ENCODE data around the gene SPACA4. TPM values are rescaled to one million over a fixed set of nuclear protein-coding genes. Genes with fewer than 3 reads are reported as not detected.
"Not testable (repeated sequence)": the region's sequence is repeated elsewhere in the genome, so short reads cannot be mapped to it uniquely, and the experiment has no call there.

Gene SPACA4, protein sequence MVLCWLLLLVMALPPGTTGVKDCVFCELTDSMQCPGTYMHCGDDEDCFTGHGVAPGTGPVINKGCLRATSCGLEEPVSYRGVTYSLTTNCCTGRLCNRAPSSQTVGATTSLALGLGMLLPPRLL
- polyA plus RNA-seq = not detected

GRCh38 chr19:48606463-48607358 is at the start of gene SPACA4:
TSS of gene SPACA4 (plus strand) at chr19:48606742. CDS start at chr19:48606979, 237 bp downstream.
- H3K27ac Mint-ChIP-seq = no peak within 1 kb of the TSS
- H3K4me1 Mint-ChIP-seq = peaks cover 0 to 5% of the 10 kb centered on the region in 2 donors
- no peaks in the 10 kb centered on the region for H3K36me3 Mint-ChIP-seq
- no peaks in the 10 kb centered on the region for H3K9me3 Mint-ChIP-seq
- H3K4me3 Mint-ChIP-seq = no peak within 1 kb of the TSS
- H3K27me3 Mint-ChIP-seq (ENCODE audit: low read depth in 3 of 3) = peaks cover 0 to 1% (median 0%) of the 10 kb centered on the region in 3 donors
- no peak for DNase-seq

DNA sequence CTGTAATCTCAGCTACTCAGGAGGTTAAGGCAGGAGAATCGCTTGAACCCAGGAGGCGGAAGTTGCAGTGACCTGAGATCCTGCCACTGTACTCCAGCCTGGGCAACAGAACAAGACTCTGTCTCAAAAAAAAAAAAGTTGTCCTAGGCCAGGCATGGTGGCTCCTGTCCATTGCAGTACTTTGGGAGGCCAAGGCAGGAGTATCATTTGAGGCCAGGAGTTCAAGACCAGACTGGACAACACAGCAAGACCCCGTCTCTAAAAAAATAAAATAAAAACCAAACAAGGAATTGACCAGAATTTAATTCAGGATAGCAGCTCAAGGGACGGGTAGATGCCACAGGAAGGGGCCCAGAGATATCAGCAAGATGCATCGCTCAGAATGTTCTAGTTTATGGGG is 49.7 kb upstream of the SPACA4 start:
- Mint-ChIP-seq H3K36me3 (no peaks in the 10 kb centered on the region), H3K9me3 (no peaks in the 10 kb centered on the region), H3K4me3 (no peak overlapping the region), H3K4me1 (peaks cover 0 to 2% of the 10 kb centered on the region in 2 donors), H3K27me3 (ENCODE audit: low read depth in 3 of 3) (peaks cover 2 to 8% (median 2%) of the 10 kb centered on the region in 3 donors), H3K27ac (no peak overlapping the region)
- no peak for DNase-seq

DNA sequence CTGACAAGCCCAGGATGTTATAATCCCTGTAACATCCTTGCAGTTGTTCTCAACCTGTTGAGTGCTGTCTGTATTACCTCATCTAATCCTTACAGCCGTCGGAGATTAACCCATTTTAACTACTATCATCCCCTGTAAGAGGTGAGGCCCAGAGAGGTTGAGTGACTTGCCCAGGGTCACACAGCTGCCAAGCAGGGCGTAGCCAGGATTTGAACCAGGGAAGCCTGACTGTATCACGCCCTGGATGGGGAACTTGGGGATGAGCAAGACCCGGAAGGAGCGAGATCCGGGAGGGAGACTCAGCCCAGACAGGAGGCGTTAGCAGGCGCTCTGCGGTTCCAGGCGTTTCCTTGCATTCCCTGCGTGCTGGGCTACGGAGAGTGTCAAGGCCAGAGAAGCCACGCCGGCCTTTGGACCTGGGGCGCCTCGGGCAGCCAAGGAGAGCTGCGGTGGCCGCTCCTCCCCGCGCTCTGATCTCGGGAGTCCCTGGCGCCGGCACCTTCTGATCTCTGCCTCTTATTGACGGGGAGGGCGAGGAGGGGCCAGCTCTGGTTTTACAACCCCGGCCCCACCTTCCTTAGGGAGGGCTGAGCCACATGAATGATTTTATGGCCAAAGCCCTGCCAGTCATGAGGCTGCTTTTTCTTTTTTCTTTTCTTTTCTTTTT is 48.4 kb upstream of the SPACA4 start:
- no peak for DNase-seq
- Mint-ChIP-seq H3K9me3 (no peaks in the 10 kb centered on the region), H3K4me3 (no peak overlapping the region), H3K4me1 (peaks cover 0 to 2% of the 10 kb centered on the region in 2 donors), H3K27ac (no peak overlapping the region), H3K27me3 (ENCODE audit: low read depth in 3 of 3) (peaks cover 2 to 3% (median 2%) of the 10 kb centered on the region in 3 donors), H3K36me3 (no peaks in the 10 kb centered on the region)

GRCh38 chr19:48560095-48560530 is 46.4 kb upstream of the SPACA4 start:
- Mint-ChIP-seq H3K4me3 (no peak overlapping the region), H3K27ac (no peak overlapping the region), H3K36me3 (no peaks in the 10 kb centered on the region), H3K27me3 (ENCODE audit: low read depth in 3 of 3) (peaks cover 2 to 4% (median 3%) of the 10 kb centered on the region in 3 donors), H3K9me3 (no peaks in the 10 kb centered on the region), H3K4me1 (peaks cover 0 to 2% of the 10 kb centered on the region in 2 donors)
- no peak for DNase-seq

GRCh38 chr19:48561412-48561811 is 45.1 kb upstream of the SPACA4 start:
- no peaks in the 10 kb centered on the region for H3K9me3 Mint-ChIP-seq
- peaks cover 2 to 4% (median 3%) of the 10 kb centered on the region in 3 donors for H3K27me3 Mint-ChIP-seq (ENCODE audit: low read depth in 3 of 3)
- H3K4me1 Mint-ChIP-seq = peaks cover 0 to 2% of the 10 kb centered on the region in 2 donors
- H3K36me3 Mint-ChIP-seq = no peaks in the 10 kb centered on the region
- peak overlapping the region in 1 of 6 donors; percentile 67 for H3K27ac Mint-ChIP-seq
- no peak for DNase-seq
- H3K4me3 Mint-ChIP-seq = no peak overlapping the region

- Mint-ChIP-seq H3K4me3 (no peak overlapping the region), H3K9me3 (no peaks in the 10 kb centered on the region), H3K36me3 (no peaks in the 10 kb centered on the region), H3K27me3 (ENCODE audit: low read depth in 3 of 3) (peaks cover 1 to 4% (median 2%) of the 10 kb centered on the region in 3 donors), H3K4me1 (no peaks in the 10 kb centered on the region), H3K27ac (peak overlapping the region in 1 of 6 donors; percentile 51)
- no peak for DNase-seq
Observed at GRCh38 chr19:48565090-48565489, 41.5 kb upstream of the SPACA4 start.

DNA sequence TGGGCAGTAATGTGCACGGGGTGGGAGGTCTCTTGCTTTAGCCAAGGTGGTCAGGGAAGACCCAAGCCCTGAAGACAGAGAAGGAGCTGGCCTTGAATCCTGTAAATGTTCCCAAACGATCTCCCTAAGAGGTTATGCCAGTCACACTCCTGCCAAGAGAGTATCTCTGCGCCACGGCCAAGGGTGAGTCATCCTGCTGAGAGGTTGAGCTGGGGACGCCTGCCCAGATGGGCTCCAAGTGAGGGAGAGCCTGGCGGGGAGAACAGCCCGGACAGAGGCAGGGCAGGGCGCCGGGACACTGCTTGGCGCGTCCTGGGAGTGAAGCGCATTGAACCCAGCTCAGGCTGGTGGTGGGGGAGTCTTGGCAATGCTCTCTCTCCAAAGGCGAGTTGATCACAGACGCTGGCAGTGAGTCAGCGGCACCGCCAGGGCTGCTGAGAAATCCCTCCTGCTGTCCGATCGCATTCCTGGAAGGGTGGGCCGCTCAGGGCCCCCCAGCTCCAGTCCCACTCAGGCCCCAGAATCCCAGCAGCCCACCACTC is 38.1 kb upstream of the SPACA4 start:
- peaks cover 1 to 8% (median 2%) of the 10 kb centered on the region in 3 donors for H3K27me3 Mint-ChIP-seq (ENCODE audit: low read depth in 3 of 3)
- H3K36me3 Mint-ChIP-seq = no peaks in the 10 kb centered on the region
- no peaks in the 10 kb centered on the region for H3K9me3 Mint-ChIP-seq
- no peaks in the 10 kb centered on the region for H3K4me1 Mint-ChIP-seq
- DNase-seq = no peak
- no peak overlapping the region for H3K4me3 Mint-ChIP-seq
- no peak overlapping the region for H3K27ac Mint-ChIP-seq

DNA sequence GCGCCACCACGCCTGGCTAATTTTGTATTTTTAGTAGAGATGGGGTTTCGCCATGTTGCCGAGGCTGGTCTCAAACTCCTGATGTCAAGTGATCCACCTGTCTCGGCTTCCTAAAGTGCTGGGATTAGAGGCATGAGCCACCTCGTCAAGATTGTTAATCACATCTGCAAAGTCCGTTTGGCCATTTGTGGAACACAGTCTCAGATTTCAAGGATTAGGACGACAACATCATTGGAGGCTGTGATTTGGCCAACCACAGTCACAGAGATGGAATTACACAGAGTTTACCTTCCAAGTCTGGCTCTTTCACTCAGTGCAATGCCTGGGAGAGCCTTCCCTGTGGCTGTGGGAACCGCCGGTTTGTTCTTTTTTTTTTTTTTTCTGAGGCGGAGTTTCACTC is 36.7 kb upstream of the SPACA4 start:
- DNase-seq = no peak
- Mint-ChIP-seq H3K4me1 (no peaks in the 10 kb centered on the region), H3K36me3 (no peaks in the 10 kb centered on the region), H3K9me3 (no peaks in the 10 kb centered on the region), H3K4me3 (no peak overlapping the region), H3K27ac (no peak overlapping the region), H3K27me3 (ENCODE audit: low read depth in 3 of 3) (peaks cover 0 to 8% (median 2%) of the 10 kb centered on the region in 3 donors)

DNA sequence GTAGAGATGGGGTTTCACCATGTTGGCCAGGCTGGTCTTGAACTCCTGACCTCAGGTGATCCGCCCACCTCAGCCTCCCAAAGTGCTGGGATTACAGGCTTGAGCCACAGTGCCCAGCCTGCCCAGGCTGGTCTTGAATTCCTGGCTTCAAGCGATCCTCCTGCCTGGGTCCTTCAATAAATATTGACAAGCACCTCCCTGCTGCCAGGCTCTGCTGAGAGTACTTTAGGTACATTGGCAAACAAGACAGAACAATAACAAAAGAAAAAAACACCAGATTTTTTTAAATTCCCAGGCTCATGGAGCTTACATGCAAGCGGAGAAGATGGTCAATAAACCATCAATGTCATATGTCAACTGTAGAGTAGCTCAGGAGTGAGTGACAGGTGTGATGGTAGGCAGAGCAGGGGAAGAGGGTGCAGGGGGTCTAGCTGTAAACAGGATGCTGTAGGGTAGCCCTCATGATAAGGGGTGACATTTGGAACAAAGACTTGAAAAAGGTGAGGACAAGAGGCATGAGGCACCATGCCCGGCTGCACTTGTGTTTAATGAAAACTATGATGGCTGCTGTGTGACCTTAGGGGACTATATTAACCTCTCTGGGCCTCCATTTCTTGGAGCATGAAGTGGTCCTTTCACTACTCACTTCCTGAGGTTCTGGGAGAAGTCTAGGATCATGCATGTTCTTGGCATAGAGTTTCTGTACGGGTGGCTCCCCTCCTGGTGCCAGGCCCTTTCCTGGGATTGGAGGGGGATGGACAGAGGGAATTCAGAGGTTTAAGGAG is 35.0 kb upstream of the SPACA4 start:
- Mint-ChIP-seq H3K27ac (no peak overlapping the region), H3K36me3 (no peaks in the 10 kb centered on the region), H3K4me1 (no peaks in the 10 kb centered on the region), H3K4me3 (no peak overlapping the region), H3K27me3 (ENCODE audit: low read depth in 3 of 3) (peaks cover 0 to 8% (median 0%) of the 10 kb centered on the region in 3 donors), H3K9me3 (no peaks in the 10 kb centered on the region)
- DNase-seq = no peak

- Mint-ChIP-seq H3K27ac (no peak overlapping the region), H3K27me3 (ENCODE audit: low read depth in 3 of 3) (peaks cover 0 to 6% (median 0%) of the 10 kb centered on the region in 3 donors), H3K4me1 (no peaks in the 10 kb centered on the region), H3K36me3 (no peaks in the 10 kb centered on the region), H3K9me3 (no peaks in the 10 kb centered on the region), H3K4me3 (no peak overlapping the region)
- DNase-seq = no peak
Observed at GRCh38 chr19:48573163-48573505, 33.4 kb upstream of the SPACA4 start.

DNA sequence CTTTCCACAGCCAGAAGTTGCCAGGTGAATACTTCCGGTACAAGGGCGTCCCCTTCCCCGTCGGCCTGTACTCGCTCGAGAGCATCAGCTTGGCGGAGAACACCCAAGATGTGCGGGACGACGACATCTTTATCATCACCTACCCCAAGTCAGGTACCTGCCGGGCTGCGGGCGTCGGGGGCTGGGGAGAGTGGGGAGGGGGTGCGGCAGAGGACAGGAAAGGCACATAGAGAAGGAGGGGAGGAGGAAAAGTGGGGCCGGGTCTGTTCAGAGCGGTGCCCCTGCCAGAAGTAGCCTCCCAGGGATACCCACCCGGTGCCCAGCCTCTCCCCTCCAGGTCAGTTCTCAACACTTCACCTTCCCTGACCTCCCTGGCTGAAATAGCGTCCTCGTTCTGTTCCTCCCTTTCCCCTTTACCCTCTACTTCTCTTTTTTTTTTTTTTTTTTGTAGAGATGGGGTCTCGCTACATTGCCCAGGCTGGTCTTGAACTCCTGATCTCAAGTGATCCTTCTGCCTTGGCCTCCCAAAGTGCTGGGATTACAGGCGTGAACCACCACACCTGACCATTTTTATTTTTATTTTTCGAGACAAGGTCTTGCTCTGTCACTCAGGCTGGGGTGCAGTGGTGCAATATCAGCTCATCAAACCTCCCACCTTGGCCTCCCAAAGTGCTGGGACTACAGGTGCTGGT is 30.5 kb upstream of the SPACA4 start:
- no peaks in the 10 kb centered on the region for H3K9me3 Mint-ChIP-seq
- H3K27ac Mint-ChIP-seq = no peak overlapping the region
- H3K4me1 Mint-ChIP-seq = no peaks in the 10 kb centered on the region
- no peaks in the 10 kb centered on the region for H3K36me3 Mint-ChIP-seq
- no peak overlapping the region for H3K4me3 Mint-ChIP-seq
- H3K27me3 Mint-ChIP-seq (ENCODE audit: low read depth in 3 of 3) = peaks cover 0 to 1% (median 0%) of the 10 kb centered on the region in 3 donors
- no peak for DNase-seq

- not testable (repeated sequence) for H3K4me1 Mint-ChIP-seq; H3K36me3 Mint-ChIP-seq; H3K27ac Mint-ChIP-seq; DNase-seq; H3K27me3 Mint-ChIP-seq (ENCODE audit: low read depth in 3 of 3); H3K4me3 Mint-ChIP-seq; H3K9me3 Mint-ChIP-seq
Observed at GRCh38 chr19:48577908-48578307, 28.6 kb upstream of the SPACA4 start.

GRCh38 chr19:48578891-48579290 is 27.7 kb upstream of the SPACA4 start:
- no peak for DNase-seq
- Mint-ChIP-seq H3K9me3 (no peaks in the 10 kb centered on the region), H3K27me3 (ENCODE audit: low read depth in 3 of 3) (peaks cover 1 to 3% (median 2%) of the 10 kb centered on the region in 3 donors), H3K36me3 (no peaks in the 10 kb centered on the region), H3K27ac (peak overlapping the region in 1 of 6 donors; percentile 43), H3K4me3 (no peak overlapping the region), H3K4me1 (no peaks in the 10 kb centered on the region)

Measured in immature natural killer cell (primary cell).